Measurements from ENCODE around the gene NANOS2.

NANOS2 gene

DNA sequence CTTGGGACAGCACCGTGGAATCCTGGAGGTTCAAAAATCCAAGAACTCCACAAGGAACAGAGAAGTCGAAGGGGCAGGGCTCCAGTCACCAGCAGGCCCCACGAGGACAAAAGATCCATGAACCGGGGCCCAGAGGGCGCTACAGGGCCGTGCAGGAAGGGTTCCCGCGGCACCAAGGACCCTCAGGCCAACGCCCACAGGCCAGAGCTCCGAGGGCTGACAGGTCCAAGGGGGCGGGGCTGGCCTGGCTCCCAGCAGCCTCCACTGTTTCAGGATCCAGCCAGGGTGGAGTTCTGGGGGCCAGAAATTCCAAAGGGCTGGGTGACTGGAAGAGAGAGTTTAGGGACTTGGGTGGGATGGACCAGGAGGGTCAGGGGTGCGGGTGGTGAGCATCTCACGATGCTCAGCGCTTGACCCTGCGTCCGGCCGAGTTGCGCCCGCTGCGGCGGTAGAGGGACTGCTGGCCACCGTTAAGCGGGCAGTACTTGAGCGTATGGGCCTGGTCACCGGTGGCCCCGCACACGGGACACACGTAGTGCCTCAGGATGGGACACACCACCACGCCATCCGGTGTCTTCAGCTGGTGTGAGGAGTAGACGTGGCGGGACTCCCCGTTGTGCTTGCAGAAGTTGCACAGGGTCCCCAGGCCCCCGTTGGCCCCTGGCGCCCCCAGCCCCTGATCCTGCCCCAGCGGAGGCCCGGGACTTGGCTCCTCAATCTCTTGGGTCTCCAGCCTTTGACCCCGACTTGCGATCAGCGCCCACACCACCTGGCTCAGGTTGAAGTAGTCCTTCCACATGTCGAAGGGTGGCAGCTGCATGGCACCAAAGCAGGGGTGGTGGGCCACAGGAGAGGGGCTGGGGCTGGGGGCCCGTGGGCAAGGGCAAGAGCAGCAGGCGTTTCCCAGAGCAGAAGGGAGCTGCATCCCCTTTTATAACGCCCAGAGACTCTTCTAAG lies at the start of gene NANOS2:
NANOS2 (minus strand) TSS at position 905 of the 957 bp plus-strand sequence; CDS start at position 820, 85 bp downstream.
- no peak for DNase-seq (ENCODE audit: low read depth)

DNA sequence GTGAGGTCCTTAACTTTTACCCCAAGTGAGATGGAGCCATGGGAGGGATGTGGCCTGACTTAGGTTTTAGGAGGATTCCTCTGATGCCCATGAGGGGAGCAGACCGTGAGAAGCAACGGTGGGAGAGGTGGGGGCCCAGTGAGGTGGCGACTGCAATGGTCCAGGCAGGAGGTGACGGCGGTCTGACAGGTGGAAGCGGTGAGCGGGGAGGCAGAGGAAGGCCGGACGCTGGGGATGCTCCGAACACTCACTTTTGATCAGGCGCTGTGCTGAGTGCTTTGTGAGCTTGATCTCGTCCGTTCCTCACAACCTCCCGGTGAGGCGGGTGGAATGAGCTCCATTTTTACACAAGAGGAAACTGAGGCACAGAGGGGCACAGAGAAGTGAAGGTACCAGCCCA lies 47.4 kb upstream of the NANOS2 start:
- no peak for DNase-seq (ENCODE audit: low read depth)

DNA sequence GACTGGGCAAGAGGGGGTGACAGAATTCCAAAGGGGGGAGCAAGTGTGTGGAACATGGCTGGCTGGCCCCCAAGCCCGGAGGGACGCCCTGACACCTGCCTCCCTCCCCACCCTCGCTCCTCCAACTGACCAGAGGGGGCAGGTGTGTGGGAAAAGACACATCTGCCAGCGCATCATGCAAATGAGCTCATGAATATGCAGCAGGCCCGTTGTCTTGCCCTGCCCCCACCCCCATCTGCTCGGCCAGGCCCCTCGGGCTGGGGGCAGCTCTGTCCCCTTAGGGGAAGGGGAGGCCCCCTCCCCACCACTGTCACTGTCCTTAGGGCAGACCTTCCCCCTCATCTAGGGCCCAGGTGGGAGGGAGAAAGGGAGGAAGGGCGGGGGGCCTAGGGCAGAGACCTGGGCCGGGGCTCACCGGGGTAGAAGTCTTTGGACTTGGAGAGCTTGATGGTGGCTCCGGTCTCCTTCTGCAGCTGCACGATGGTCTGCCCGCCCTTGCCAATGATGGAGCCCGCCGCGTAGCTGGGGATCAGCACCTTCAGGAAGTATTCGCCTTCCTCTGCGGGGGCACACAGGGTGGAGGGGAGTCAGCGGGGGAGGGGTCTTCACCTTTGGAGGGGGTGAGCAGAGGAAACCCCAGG lies 46.1 kb upstream of the NANOS2 start:
- no peak for DNase-seq (ENCODE audit: low read depth)

DNA sequence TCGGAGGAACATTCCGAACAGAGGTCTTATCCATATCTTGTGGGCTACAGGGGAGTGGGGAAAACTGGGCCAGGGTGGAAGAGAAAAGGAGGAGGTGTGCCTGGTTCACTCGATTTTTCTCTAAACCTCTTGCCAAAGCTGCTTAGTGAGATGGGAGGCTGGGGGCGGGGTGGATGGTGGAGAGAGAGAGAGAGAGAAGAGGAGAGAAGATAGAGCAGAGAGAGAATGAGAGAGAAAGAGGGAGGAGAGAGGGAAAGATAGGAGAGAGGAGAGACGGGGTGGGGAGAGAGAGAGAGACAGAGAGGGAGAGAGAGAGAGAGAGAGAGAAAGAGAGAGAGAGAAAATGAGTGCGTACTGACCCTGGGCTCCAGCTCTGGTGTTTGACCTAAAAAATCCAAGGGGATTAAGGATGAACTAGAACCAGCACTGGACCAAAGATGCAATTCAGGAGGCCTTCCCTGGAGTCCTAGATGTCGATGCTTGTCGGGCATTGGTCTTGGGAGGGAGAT lies 45.0 kb upstream of the NANOS2 start:
- DNase-seq (ENCODE audit: low read depth), result no peak

DNA sequence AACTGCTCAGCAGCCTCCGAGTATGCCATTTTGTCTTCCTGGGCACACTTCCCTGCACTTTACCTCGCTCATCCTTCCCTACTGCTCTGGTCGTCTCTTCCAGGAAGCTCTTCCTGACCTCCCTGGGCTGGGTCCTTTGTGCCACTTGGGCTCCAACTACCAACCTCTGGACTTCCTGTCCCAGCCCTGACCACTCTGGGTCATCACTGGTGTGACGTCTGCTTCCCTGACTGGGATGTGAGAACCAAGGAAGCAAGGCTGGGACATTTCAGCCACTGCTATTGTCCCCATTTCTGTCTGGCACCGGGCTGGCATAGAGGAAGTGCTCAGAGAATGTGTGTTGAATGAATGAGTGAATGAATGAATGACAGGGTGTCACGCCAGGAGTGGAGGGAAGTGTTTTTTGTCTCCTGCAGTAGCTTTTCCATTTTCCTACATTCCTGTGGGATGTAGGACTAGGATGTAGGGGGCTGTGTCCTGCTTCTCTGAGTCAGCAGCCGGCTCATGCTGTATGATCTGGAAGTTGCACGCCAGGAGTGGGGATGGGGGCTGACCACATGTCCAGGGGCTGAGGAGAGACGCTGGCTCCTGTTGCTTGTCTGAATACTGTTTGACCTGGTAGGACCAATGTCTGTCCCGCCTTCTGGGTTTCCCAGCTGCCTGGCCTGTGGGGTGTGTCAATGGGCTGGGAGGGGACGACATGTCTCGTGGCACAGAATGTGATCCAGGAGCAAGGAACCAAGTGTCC lies 44.4 kb upstream of the NANOS2 start:
- no peak for DNase-seq (ENCODE audit: low read depth)

DNA sequence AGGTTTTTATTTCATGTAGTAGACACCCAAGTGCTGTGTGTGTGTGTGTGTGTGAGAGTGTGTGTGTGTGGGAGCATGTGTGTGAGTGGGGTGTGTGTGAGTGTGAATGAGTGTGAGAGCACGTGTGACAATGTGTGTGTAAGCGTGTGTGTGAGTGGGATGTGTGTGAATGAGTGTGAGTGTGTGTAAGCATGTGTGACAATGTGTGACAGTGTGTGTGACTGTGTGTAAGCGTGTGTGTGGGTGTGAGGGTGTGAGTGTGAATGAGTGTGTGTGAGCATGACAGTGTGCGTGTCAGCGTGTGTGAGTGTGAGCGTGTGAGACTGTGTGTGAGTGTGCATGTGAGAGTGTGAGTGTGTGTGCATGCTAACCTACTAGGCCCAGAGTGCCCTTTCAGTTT lies 43.7 kb upstream of the NANOS2 start:
- no peak for DNase-seq (ENCODE audit: low read depth)

DNA sequence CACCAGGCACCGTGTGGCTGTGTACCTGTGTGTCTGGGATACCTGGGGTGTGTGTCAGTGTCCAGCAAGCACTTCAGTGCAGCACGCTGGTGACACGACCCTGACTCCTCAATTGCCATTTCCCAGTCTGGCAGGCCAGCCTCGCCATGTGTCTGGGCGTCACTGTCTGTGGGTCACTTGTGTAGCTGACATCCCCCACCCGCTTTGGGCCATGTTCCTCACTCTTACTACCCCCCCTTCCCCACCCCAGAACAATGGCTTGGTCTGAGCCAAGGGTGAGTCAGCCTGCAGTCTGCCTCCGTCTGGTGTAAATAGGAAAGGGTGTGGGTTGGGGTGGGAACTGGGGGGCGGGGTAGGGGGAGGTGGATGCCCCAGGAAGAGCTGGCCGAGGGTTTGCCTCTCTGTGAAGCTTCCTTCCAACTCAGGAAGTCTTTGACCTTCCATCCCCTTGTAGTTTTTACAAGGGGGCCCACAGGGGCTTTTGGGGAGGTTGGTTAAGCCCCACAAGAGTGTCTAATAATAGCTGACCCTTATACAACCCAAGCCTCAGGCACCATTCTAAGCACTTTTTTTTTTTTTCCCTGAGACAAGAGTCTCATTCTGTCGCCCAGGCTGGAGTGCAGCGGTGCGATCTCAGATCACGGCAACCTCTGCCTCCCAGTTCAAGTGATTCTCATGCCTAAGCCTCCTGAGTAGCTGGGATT lies 41.5 kb upstream of the NANOS2 start:
- DNase-seq (ENCODE audit: low read depth), result no peak

DNA sequence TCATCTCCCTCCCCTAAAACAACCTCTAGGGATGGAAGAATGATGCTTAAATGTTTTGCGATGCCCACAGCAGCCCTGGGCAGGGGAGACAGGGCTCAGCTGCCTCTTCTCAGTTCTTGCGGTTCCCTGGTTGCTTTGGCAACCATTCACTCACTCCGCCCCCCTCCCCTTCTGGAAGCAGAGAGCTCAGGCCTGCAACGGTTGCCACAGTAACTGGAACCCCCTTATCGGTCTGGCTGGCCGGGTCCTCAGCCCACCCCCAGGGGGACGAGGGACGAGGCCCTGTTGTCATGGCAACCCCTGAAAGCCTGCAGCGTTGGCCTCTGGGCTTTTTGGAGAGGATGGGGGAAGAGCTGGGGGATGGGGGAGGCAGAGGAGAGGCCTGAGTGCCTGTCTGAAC lies 39.6 kb upstream of the NANOS2 start:
- no peak for DNase-seq (ENCODE audit: low read depth)

DNA sequence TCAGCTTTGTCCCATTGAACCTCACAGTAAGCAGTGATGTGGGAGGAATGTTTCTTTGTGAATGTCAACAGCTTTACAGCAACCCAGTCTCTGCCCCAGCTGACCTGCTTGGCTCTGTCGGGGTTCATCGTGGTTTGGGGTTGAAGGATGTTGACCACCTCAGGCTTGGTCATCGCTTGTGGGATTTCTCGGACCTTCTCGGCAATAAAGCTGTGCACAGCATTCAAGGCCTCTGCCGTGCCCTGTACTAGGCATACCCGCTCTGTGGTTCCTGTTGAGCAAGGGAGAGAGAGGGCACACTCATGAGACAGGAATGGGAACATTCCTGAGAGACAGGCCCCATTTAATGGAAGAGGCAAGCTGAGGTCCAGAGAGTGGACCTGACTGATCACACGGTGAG lies 39.1 kb upstream of the NANOS2 start:
- no peak for DNase-seq (ENCODE audit: low read depth)

DNA sequence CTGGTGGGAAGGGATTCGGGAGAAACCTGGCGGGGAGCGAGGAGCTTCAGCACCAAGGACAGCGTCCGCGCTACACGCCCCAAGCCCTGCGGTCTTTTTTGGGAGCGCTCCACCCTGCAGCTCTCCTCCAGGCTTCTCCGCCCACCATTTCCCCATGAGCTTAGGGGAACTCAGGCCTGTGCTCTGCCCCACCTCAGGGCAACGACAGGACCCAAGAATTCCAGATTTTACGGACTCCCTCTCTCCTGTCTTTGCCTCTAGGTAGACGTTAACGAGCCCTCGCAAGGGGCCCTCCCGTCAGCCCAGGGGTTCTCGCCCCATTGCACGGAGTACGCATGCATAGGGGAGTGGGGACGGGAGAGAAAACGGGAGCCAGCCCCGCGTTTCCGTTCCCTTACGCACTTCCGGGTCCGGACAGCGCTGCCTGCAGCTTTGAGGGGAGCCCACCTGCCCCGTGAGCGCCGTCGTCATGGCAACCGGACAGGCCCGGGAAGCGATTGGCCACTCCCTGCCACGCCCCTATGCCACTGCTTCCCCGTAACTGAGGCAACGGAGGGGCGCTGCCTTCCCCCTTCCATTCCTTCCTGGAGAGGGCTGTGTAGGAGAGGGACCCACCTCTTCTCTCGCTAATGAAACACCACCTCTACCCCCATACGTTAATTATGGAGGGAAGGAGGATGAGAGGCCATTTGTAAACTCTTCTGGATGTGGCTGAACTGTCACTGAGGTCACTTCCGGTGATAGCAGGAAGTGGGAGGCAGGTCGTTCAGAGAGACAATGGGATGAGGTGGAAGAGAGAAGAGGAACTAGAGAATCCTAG lies 38.3 kb upstream of the NANOS2 start:
- peak; percentile 31 for DNase-seq (ENCODE audit: low read depth)

DNA sequence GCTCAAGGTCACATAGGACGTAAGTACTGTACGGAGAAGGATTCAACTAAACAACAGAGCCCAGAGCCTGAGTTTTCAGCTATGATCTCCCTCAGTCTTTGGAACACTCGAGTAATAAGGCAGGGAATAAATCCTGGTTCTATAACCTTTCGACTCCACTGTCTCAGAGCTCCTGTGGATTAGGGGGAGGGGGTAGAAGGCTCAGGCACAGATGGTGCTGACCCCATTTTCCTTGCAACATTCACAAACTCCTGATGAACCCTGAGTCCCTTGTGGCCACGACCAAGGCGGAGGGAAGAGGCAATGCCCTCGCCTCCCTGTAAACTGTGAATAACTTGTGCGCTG lies 37.7 kb upstream of the NANOS2 start:
- no peak for DNase-seq (ENCODE audit: low read depth)

DNA sequence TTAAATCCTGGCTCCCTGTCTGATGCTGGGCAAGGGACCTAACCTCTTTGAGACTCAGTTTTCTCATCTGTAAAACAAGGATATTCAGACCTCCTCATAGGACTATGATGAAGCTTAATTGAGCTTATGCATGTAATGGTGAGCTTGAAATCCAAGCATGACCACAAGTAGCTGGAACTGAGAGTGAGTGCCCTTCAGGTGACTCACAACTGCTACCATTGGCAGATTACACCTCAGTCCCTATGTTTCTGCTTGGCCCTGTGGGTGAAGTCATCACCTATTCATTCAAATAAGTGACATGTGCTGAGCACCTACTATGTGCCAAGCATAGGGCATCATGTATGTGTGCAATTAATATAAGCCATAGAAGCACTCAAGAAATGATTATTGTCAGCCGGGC lies 33.3 kb upstream of the NANOS2 start:
- DNase-seq (ENCODE audit: low read depth), result no peak

DNA sequence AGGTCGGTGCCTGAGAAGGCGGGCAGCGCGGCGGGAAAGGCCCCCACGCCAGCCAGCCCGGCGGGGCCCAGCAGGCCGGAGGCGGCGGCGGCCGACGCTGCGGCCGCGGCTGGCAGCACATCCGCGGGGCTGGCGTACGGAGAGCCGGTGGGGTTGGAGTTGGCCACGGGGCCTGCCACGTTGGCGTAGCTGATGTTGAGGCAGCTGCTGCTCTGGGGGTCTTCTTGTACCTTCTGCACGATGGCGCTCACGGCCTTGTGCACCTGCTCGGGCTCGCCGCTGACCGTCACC lies 25.9 kb upstream of the NANOS2 start:
- no peak for DNase-seq (ENCODE audit: low read depth)

DNA sequence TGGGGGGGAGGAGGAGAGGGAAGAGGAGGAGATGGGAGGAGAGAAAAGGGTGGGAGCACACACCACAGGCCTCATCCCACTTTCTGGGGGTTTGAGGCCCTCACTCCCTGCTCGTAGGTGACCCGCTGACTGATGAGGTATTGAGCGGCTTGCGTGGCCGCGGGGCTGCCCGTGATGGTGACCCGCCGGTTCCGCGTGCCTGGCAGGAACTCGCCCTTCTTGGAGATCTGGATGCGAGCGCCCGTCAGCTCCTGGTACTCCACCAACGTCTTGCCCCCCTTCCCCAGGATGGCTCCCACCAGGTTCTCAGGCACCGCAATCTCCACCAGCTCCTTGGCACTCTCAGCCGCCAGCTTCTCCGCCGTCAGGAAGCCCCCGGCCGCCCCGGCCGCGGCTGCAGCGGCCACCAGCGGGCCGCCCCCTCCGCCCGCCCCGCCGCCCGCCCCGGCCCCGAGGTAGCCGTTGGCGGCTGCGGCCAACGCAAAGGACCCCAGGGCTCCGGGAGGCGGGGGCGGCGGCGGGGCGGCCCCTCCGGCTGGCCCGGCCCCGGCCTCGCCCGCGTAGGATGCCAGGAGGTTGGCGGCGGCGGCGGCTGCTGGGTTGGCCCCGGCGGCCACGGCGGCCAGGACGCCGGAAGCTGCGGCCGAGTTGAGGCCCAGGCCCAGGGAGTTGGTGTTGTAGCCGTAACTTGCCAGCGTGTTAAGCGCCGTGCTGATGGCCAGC lies 25.4 kb upstream of the NANOS2 start:
- no peak for DNase-seq (ENCODE audit: low read depth)

DNA sequence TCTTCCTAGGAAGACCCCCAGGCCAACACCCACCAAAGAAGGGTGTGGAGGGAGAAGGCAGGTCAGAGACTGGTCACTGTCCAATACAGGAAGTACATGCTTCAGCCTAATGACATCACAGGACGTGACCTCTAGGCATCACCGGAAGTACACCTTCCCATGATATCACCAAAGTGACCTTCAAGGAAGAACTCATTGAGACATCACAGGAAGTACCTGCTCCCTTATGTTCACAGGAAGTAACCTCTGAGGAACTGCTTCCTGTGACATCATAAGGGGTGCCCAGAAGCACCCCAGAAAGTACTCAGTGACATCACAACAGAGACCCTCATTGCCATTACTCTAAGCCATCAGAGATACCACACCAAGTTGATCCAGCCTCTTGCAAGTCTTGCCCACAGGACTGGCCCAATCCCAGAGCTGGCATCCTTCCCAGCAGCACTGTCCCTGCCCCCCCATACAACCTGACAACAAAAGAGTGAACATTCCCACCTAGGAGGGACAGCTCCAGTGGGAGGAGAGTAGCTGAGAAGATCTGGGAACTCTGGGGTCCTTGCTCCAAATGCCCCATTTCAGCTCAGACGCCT lies 24.2 kb upstream of the NANOS2 start:
- no peak for DNase-seq (ENCODE audit: low read depth)

DNA sequence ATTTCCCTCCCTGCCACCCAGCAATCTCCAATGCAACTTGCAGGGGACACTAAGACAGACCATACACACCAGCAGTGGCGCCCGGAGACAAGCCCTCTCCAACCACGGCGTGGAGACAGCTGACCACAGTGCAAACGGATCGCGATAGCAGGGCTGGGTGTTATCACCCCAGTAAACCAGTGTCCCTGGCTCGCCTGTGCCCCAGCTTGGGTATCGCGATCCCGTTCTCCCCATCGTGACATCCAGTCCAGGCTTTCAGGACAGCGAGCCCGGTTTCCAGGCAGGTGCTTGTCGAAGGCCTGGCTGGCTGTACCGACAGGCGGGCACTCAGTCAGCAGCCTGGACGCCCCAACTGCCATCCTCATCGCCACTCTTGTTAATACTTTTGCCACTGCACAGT lies 20.7 kb upstream of the NANOS2 start:
- DNase-seq (ENCODE audit: low read depth), result no peak

DNA sequence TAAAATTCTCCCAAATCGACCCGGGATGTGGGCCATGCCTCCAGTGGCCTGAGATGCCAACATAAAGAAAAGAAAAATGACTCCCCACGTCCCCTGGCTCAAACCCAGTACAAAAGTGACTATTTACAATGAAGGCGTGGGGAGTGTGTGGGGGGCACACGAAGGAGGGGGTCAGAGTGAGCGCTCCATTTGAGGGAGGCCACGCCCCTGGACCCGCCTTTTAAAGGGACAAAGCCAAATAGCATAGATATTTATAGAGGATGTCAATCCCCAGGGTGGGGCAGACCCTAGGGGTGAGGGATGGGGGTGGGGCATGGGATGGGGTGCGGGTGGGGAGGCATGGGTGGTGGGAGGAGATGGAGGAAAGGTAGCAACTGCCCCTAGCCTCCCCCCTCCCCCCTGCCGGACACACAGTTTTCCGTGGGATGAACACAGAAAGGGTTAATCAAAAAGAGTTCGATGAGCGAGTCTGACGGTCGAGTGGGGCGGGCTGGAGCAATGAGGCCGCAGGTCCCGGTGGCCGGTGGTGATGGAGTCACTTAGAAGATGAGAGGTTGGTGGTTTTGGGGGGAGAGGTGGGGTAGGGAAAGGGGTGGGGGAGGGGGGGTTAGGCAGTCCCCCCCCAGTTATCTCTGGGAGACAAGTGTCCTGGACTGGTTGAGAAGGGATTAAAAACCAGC lies 20.1 kb upstream of the NANOS2 start:
- DNase-seq (ENCODE audit: low read depth), result no peak

DNA sequence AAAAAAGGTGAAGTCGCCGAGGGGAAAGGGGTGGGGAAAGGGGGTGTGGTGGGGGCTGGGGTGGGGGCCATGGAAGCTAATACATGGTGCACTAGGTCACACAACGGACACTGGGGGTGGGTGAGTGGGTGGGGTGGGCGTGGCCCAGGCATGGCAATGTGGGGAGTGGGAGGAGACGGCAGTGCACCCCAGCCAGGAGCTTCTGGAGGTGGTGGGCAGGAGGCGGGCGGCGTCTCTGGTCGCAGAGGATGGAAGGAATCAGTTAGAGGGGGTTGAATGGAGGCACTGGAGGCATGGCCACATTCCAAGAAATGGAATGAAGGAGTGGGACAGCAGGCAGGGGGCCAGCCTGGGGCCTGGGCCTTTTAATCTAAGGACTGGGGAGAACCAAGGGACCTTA lies 19.2 kb upstream of the NANOS2 start:
- no peak for DNase-seq (ENCODE audit: low read depth)

DNA sequence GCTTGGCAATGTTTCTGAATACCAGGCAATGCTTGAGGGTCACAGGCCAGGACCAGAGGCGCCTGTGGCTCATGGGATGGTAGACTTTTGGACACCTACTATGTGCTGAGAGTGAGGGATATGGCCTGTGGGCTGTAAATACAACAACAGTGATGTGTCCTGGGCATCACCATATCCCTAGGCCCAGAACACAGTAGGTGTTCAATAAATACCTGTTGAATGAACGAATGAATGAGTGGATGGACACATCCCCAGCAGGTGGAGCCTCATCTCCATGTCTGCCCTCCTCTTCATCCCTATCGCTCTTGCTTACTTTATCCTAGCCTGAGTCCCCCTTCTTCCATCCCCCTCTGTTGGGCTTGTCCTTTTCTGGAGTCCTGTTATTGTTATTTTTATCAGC lies 16.5 kb upstream of the NANOS2 start:
- DNase-seq (ENCODE audit: low read depth), result no peak

DNA sequence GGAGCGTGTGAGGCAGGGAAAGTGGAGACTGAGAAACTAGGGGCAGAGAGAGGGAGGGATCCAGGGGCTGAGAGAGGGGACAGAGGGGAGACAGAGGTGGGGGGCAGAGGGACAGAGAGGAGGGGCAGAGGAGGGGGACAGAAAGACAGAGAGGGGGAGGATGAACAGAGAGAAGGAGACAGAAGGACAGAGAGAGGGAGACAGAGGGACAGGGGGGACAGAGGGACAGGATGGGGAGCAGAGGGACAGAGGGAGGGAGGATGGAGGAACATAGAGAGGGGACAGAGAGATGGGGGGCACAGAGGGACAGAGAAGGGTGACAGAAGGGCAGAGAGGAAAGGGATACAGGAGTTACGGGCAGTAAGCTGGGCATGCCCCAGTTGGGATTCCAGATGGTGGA lies 14.7 kb upstream of the NANOS2 start:
- no peak for DNase-seq (ENCODE audit: low read depth)

Measured in CMK (cell line).